ENCODE measurements around the gene SMCO4.

GRCh38 chr11:93480256-93480655 lies 62.9 kb downstream of the SMCO4 start:
- TF ChIP-seq CTCF (IDR thresholded peaks at IDR 0.05) = no peak
- no peak for TF ChIP-seq EZH2 (IDR thresholded peaks at IDR 0.05)
- no peak for TF ChIP-seq EZH2phosphoT487 (IDR thresholded peaks at IDR 0.05)
